ENCODE results near the gene EIF2AK3.

DNA sequence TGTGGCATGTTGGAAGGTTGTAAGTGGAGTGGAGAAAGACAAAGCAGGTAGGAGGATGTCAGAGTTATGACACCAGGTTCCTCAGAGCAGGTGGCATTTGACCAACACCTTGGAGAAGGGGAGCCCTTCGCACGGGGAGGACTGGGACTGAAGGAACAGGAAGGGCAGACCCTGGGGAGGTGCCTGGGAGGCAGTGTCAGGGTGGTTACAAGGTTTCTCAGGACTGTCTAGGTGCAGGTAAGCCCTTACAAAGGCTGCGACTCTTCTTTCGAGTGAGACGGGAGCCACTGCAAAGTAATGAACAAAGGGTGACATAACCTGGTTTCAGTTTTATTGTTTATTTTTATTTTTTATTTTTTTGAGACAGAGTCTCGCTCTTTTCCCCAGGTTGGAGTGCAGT is 84.6 kb downstream of the EIF2AK3 start:
- TF ChIP-seq, protein P1, sequence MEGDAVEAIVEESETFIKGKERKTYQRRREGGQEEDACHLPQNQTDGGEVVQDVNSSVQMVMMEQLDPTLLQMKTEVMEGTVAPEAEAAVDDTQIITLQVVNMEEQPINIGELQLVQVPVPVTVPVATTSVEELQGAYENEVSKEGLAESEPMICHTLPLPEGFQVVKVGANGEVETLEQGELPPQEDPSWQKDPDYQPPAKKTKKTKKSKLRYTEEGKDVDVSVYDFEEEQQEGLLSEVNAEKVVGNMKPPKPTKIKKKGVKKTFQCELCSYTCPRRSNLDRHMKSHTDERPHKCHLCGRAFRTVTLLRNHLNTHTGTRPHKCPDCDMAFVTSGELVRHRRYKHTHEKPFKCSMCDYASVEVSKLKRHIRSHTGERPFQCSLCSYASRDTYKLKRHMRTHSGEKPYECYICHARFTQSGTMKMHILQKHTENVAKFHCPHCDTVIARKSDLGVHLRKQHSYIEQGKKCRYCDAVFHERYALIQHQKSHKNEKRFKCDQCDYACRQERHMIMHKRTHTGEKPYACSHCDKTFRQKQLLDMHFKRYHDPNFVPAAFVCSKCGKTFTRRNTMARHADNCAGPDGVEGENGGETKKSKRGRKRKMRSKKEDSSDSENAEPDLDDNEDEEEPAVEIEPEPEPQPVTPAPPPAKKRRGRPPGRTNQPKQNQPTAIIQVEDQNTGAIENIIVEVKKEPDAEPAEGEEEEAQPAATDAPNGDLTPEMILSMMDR (IDR thresholded peaks at IDR 0.05) = no peak
- TF ChIP-seq POLR2AphosphoS5 (IDR thresholded peaks at IDR 0.05) = no peak
